MM.1S (cell line): ENCODE results near the gene NRXN3.

Experiments
- CTCF ChIP-seq: fragments of 300-600 bp; sonication (generic); IDR thresholded peaks from 2 replicates; pipeline ENCODE4 v1.5.1; 2016; ENCODE audit warnings: antibody characterized with exemption, low read length, mixed read lengths
- EZH2 ChIP-seq: fragments of 300-600 bp; sonication (generic); optimal IDR thresholded peaks from 2 replicates; pipeline ENCODE3; 2017; ENCODE audit warnings: low read depth, mild to moderate bottlenecking, antibody characterized with exemption, low read length, mixed read lengths

GRCh38 chr14:78417532-78417931 lies 247.4 kb downstream of the NRXN3 start:
- TF ChIP-seq CTCF: no peak
- TF ChIP-seq EZH2: no peak
